NCI-H187 (cell line): Measurements from ENCODE around the gene ZNF25.
"Not testable (repeated sequence)": the region's sequence is repeated elsewhere in the genome, so short reads cannot be mapped to it uniquely, and the experiment has no call there.

Source experiments
- DNase-seq, 2 experiments: peaks; one replicate each; lab custom pipeline; 2025; lab: John Stamatoyannopoulos, UW

The ZNF25 gene

DNA sequence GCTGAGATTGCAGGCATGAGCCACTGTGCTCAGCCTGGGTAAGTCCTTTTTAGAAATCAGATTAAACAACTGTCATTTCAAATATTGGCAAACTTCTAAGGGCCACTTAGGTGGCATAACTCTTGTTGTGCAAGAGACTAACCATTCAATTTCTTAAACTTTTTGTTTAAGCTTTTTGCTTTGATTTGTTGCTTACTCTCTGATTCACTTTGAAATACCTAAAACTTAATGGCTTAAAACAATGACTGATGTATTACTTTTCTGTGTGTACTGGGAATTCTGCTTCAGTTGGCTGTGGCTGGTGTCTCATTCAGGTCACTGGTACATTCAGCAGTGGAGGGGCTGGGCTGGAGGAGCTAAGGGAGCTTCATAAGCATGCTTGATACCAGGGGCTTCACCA is 28.9 kb downstream of the ZNF25 start:
- no peak for DNase-seq

DNA sequence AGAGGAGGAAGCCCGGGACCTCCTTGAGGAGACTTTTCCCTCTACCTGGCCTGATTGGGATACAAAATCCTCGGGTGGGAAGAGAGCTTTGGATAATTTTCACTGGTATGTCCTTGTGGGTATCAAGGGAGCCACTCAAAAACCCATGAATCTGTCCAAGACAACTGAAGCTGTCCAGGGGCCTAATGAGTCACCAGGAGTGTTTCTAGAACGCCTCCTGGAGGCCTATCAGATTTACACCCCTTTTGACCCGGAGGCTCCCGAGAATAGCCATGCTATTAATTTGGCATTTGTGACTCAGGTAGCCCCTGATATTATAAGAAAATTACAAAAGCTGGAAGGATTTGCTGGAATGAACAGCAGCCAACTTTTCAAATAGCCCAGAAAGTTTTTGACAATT is 38.6 kb downstream of the ZNF25 start:
- no peak for DNase-seq

DNA sequence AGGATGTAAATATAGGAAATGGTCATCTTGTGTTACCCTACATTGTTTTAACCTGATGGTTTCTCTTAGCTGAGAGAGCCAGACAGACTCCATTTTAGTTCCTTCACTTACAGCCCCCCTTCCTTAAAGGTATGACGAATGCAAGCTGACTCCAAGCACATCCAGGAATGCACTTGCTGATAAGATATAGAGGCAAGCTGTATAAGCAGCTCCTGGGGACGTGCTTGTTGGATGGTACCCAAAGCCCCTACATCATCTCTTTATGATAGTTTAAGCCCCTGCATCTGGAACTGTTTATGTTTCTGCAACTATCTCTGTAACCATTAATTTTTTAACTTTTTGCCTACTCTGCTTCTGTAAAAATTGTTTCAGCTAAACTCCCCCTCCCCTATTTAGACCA is 41.7 kb downstream of the ZNF25 start:
- no peak for DNase-seq

DNA sequence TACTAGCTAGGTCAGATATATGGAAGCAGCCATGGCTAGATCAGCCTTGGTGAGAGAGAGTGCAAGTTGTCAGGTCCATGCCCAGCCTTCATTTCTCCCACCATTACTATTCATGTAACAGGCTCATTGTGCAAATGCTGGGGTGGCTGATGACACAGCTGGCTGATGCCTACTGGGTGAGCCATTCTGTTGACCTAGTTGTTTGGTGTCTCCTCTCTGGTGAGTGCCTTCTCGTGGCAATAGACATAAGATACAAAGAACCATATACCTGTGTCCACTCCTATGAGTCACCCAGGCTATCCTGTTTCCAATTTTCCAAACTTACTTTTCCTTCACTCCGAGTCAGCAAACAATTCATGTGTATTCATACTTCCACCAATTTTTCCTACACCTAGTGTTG is 46.0 kb downstream of the ZNF25 start:
- DNase-seq, result no peak

DNA sequence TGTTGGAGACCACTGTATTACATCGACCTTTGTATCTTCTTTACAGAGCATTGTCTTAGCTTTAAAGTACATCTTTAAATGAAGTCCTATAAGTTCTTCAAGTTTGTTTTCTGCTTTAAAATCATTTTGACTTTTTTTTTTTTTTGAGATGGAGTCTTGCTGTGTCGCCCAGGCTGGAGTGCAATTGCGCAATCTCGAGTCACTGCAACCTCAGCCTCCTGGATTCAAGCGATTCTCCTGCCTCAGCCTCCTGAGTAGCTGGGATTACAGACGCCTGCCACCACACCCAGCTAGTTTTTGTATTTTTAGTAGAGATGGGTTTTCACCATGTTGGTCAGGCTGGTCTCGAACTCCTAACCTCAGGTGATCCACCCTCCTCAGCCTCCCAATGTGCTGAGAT is 68.3 kb downstream of the ZNF25 start:
- not testable (repeated sequence) for DNase-seq

DNA sequence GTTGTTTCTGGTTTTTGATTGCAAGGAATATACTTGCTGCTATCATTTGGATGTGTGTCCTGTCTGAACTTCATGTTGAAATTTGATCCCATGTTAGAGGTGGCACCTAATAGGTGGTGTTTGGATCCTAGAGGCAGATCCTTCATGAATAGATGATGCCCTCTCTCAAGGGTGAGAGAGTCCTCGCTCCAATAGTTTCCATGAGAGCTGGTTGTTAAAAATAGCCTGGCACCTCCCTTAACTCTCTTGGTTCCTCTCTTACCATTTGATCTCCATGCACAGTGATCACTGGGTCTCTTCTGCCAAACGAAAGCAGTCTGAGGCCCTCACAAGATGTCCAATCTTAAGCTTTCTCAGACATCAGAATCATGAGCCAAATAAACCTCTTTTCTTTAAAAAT is 70.1 kb downstream of the ZNF25 start:
- no peak for DNase-seq
